Measurements from ENCODE around the gene CIBAR2.
A peak's percentile ranks its signal among the peaks of the same experiment; 100 is the strongest.
"Not testable (repeated sequence)": the region's sequence is repeated elsewhere in the genome, so short reads cannot be mapped to it uniquely, and the experiment has no call there.

The CIBAR2 gene

DNA sequence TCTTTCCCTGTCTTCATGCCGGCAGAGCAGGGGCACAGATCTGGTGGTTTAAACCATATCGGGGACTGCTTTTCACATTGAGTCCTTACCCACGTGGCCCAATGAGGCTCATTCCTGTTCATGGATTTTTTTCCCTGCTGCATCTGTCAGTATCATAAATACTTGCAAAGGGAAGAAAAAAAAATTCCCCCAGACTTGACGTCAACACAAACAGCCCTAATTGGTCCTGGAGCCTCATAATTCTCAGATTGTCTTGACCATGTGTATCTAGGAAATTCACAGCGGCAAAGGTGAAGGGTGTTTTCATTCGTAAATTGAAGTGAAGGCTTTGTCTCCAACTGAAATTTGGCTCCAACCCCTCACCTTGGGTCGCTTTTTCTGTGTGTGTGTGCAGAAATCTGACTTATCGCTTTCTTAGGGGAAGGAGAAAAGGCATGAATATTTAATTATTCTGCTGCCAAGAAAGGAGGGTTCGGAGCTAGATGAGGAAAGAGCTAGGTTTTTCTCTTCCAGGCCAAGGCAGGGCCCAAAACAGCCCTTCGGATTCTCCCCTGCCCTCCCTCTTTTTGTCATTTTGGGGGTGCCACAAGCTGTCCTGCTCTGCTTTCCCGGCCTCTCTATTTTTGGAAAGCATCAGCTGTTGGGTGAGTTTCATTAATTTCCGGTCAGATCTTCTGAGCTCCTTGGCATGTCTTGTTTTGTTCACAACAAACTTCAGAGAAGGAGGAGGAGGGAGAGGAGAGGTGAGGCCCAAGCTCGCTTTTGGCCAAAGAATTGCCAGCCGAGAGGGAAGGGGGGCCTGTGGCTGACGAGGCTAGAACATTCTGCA is 17.8 kb upstream of the CIBAR2 start:
- no peak overlapping the region for H3K27ac Mint-ChIP-seq
- peaks cover 0 to 2% of the 10 kb centered on the region in 2 donors for H3K4me1 Mint-ChIP-seq (ENCODE audit: low read depth in 2 of 2)
- DNase-seq (no peak), ATAC-seq (replicated peaks) (no peak)
- H3K9me3 Mint-ChIP-seq, result no peaks in the 10 kb centered on the region
- no peaks in the 10 kb centered on the region for H3K36me3 Mint-ChIP-seq (ENCODE audit: insufficient read depth)
- no peak overlapping the region for H3K4me3 Mint-ChIP-seq
- H3K27me3 Mint-ChIP-seq, result no peaks in the 10 kb centered on the region

DNA sequence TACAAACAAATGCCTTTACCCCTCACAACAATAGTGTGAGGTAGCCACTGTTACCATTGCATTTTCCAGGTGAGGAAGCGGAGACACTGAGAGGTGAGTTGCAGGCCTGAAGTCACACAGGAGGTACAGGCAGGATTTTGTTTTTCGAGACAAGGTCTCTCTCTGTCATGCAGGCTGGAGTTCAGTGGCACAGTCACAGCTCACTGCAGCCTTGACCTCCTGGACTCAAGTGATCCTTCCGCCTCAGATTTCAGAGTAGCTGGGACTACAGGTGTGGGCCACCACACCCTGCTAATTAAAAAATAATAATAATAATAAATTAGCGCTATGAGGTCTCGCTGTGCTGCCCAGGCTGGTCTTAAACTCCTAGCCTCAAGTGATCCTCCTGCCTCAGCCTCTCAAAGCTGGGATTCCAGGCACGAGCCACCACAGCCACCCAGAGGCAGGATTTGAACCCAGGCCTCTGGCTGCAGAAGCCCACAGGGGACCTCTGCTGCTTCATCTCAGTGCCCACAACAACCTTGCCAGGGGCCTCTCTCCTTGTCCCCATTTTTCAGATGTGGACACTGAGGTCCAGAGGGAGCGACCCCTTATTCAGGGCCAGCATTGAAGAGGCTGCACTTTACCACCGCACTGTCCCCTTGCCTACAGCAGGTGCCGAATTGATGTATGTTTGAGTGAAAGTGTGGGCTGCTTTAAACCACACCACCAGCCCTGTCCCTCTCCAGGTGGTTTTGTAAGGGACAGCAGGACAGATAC is 16.0 kb upstream of the CIBAR2 start:
- Mint-ChIP-seq H3K36me3 (ENCODE audit: insufficient read depth) (no peaks in the 10 kb centered on the region), H3K4me1 (ENCODE audit: low read depth in 2 of 2) (no peaks in the 10 kb centered on the region), H3K27ac (no peak overlapping the region), H3K9me3 (no peaks in the 10 kb centered on the region), H3K27me3 (no peaks in the 10 kb centered on the region), H3K4me3 (no peak overlapping the region)
- DNase-seq, result no peak
- ATAC-seq (replicated peaks), result no peak

DNA sequence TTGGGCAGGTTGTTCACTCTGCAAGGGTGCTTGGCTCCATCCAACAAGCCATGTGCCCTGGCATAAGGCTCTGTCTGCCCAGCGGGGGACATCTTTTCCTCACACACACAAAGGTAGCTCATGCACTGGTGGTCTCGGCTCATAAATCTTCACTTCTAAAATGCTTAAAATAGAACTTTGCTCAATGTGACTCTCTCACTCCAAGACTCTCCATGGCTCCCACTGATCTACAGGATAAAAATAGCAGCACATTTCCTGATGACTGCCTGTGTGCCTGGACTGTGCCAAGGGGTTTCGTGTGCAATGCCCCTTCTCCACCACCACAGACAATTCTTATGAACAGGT is 15.1 kb upstream of the CIBAR2 start:
- no peak for ATAC-seq (replicated peaks)
- no peak for DNase-seq
- no peak overlapping the region for H3K4me3 Mint-ChIP-seq
- H3K27me3 Mint-ChIP-seq, result no peaks in the 10 kb centered on the region
- H3K36me3 Mint-ChIP-seq (ENCODE audit: insufficient read depth), result no peaks in the 10 kb centered on the region
- H3K27ac Mint-ChIP-seq, result no peak overlapping the region
- H3K4me1 Mint-ChIP-seq (ENCODE audit: low read depth in 2 of 2), result no peaks in the 10 kb centered on the region
- no peaks in the 10 kb centered on the region for H3K9me3 Mint-ChIP-seq

DNA sequence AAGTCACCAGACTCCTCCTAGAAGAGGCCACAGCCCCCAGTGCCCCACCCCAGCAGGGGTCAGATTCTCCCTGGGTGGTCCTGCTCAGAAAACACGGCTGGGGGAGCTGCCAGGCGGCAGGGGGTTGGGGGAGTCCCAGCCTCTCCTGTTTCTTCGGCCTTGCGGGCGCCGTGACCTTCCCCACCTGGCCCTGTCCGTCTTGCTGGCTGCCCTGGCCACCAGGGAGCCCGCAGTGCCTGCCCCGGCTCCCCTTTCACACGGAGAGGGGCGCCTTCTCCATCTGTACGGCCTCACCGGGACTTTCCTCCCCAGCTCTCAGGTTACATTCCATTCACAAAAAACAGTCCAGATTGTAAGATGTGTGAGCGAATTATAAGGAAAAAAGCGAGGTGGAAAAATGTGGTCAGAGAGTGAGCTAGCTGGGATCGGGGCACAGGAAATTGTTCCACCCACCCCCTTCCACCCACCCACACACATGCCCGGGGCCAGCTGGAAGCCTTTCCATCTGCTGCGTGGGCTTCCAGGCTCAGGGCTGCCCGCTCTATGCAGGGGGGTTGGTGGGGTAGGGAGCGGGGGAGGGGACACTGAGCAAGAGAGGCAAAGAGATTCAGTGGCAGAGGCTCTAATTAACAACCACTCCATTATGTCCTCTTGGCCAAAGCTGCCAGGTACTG is 14.6 kb upstream of the CIBAR2 start:
- ATAC-seq (replicated peaks) (no peak), DNase-seq (no peak)
- Mint-ChIP-seq H3K27me3 (no peaks in the 10 kb centered on the region), H3K4me3 (no peak overlapping the region), H3K27ac (no peak overlapping the region), H3K4me1 (ENCODE audit: low read depth in 2 of 2) (no peaks in the 10 kb centered on the region), H3K9me3 (no peaks in the 10 kb centered on the region), H3K36me3 (ENCODE audit: insufficient read depth) (no peaks in the 10 kb centered on the region)

DNA sequence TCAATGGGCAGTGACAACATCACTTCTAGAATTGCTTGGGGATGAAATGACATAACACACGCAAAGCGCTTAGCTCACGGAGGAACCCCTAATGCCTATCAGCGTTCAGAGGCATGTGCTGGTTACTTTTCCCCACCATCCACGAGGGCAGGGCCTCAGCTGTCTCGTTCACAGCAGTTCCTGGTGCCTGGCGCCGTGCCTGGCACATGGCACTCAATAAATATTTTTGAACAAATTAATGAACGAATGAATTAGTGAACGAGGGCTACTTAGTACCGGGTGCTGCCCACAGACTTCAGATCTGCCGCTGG is 14.1 kb upstream of the CIBAR2 start:
- ATAC-seq (replicated peaks) (no peak), DNase-seq (no peak)
- Mint-ChIP-seq H3K27me3 (no peaks in the 10 kb centered on the region), H3K36me3 (ENCODE audit: insufficient read depth) (no peaks in the 10 kb centered on the region), H3K27ac (no peak overlapping the region), H3K4me3 (no peak overlapping the region), H3K4me1 (ENCODE audit: low read depth in 2 of 2) (no peaks in the 10 kb centered on the region), H3K9me3 (no peaks in the 10 kb centered on the region)

DNA sequence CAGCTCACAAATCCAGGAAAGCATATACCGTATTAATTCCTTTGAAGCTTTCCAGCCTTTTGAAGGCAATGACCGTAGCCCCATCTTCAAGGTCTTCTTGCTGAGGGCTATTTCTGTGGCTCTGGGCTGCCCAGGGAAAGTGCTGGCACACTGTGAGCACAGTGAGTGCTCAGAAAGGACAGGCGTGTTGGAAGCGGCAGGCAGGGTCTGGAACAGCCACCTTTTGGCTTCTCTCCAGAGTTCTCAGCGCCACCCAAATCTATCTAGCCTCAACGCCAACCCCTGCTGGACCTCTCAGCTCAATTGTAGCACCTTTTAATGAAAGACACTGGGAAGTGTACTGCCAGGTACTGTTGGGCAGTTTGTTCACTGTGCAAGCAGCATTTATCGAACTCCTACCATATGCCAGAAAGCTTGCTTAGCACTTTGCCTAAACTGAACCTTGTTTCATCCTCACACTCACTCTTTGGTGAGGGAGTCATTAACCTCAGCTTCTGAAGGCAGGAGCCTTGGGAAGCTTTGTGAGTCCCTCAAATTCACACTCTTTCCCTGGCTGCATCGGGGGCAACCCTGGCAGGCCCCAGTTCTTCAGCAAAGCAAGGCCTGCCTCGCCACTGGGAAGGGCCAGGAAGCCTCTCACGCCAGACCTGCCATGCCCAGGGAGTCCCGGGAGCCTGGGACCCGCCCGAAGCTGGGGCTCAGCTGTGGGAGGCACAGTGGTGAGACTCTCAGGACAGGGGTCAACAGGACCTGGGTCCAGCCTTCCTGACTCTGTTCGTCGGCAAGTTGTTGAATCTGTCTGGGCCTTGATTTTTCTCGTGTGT is 13.5 kb upstream of the CIBAR2 start:
- Mint-ChIP-seq H3K4me3 (no peak overlapping the region), H3K9me3 (no peaks in the 10 kb centered on the region), H3K36me3 (ENCODE audit: insufficient read depth) (no peaks in the 10 kb centered on the region), H3K27me3 (no peaks in the 10 kb centered on the region), H3K27ac (no peak overlapping the region), H3K4me1 (ENCODE audit: low read depth in 2 of 2) (no peaks in the 10 kb centered on the region)
- no peak for ATAC-seq (replicated peaks)
- no peak for DNase-seq

DNA sequence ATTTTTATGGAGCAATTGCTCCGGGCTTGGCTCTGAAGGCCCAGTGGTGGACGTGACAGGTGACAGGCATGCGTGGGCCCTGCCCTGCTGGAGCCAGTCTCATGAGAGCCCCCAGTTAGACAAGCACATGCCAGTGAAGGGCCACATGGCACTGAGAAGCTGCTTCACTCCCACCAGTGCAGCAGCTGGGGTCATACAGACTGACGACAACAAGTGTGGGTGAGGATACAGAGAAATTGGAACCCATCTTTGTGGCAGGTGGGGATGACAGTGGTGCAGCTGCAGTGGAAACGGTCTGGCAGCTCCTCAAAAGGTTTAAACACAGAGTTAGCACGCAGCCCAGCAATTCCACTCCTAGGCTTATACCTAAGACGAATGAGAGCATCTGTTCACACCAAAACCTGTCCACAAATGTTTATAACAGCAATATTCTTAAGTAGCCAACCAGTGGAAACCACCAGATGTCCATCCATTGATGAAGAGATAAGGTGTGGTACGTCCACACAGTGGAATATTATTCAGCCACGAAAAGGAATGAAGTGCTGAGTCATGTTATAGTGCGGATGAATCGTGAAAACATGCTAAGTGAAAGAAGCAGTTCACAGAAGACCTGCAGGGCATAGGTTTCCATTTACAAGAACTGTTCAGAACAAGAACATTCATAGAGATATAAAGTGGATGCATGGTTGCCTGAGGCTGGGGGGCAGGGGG is 12.5 kb upstream of the CIBAR2 start:
- Mint-ChIP-seq H3K27me3 (no peaks in the 10 kb centered on the region), H3K4me3 (no peak overlapping the region), H3K27ac (no peak overlapping the region), H3K9me3 (no peaks in the 10 kb centered on the region), H3K4me1 (ENCODE audit: low read depth in 2 of 2) (no peaks in the 10 kb centered on the region), H3K36me3 (ENCODE audit: insufficient read depth) (peaks cover 2% of the 10 kb centered on the region)
- ATAC-seq (replicated peaks) (no peak), DNase-seq (no peak)

DNA sequence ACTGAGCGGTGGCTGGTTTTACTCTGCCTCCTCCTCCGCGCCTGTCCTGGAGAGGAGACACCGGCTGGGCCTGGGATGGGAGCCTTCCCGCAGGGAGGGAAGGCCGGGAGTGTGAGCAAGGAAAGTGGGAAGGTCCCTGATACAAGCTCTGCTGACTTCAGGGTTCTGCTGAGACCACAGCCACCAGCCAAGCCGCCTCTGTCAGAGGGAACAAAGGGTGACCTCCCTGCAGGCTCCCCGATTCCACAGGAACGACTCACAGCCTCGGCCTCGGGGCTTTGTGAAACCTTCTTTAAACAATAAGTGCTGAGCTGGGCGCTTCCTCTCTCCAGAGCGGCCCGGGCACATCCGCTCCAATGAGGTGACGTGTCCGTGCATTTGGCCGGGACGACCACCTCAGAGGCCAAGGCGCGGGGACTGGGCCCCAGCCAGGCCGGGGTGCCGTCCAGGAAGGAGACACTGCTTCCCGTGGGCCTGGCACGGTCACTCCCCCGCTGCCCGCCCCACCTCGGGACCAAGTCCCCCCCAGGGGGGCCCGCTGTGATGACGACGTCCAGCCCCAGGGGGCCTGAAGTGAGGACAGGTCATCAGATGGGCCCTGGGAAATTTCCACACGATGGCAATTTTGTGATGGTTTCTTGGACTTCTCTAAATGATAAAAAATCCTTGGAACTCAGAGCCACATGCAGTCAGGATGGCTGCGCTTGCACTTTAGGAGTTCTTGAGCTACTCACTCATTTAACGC is 11.8 kb upstream of the CIBAR2 start:
- Mint-ChIP-seq H3K9me3 (no peaks in the 10 kb centered on the region), H3K4me3 (no peak overlapping the region), H3K4me1 (ENCODE audit: low read depth in 2 of 2) (no peaks in the 10 kb centered on the region), H3K27ac (no peak overlapping the region), H3K27me3 (no peaks in the 10 kb centered on the region), H3K36me3 (ENCODE audit: insufficient read depth) (peaks cover 3% of the 10 kb centered on the region)
- DNase-seq, result no peak
- no peak for ATAC-seq (replicated peaks)

DNA sequence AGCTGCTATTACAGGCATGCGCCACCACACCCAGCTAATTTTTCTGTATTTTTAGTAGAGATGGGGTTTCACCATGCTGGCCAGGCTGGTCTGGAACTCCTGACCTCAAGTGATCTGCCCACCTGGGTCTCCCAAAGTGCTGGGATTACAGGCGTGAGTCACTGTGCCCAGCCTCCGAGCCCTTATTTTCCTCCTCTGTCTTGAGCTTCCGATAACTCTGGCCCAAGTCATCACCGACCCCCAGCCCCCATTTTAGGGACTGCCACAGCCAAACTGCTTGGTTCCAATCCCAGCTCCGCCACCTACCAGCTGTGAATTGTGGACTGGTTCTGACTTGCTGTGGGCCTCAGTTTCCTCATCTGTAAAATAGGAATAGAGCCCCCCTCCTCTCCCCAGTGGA is 11.2 kb upstream of the CIBAR2 start:
- ATAC-seq (replicated peaks); H3K27ac Mint-ChIP-seq; H3K27me3 Mint-ChIP-seq; H3K9me3 Mint-ChIP-seq; H3K4me3 Mint-ChIP-seq; DNase-seq; H3K4me1 Mint-ChIP-seq (ENCODE audit: low read depth in 2 of 2); H3K36me3 Mint-ChIP-seq (ENCODE audit: insufficient read depth): not testable (repeated sequence)

DNA sequence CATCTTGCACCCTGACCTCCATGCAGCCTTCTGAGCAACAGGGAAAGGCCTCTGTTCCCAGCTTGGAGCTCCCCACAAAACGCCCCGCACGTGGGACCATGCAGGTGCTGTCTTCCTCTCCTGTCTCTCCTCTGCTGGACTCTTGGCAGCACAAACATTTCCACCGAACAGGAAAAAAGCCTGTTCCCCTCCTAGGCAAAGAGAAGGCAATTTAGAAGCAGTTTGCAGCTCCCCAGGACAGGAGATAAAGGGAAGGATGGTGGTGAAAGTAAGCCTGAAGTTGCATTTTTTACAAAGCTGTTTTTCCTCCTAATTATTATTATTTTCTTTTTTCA is 7.7 kb upstream of the CIBAR2 start:
- no peak for DNase-seq
- H3K4me3 Mint-ChIP-seq, result no peak overlapping the region
- no peak overlapping the region for H3K27ac Mint-ChIP-seq
- H3K27me3 Mint-ChIP-seq, result no peaks in the 10 kb centered on the region
- peaks cover under 1 to 8% of the 10 kb centered on the region in 2 donors for H3K4me1 Mint-ChIP-seq (ENCODE audit: low read depth in 2 of 2)
- no peak for ATAC-seq (replicated peaks)
- no peaks in the 10 kb centered on the region for H3K9me3 Mint-ChIP-seq
- H3K36me3 Mint-ChIP-seq (ENCODE audit: insufficient read depth), result peaks cover 3% of the 10 kb centered on the region

DNA sequence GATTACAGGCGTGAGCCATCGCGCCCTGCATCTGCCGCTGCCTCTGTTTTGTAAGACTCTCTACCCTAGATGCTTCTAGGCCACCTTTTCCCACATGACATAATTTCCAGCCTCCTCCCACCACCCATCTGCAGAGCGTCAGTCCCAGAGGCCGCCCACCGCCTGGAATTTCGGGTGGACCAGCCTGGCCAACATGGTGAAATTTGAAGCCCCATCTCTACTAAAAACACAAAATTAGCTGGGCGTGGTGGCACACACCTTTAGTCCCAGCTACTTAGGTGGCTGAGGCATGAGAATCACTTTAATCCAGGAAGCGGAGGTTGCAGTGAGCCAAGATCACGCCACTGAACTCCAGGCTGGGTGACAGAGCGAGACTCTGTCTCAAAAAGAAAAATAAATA is 5.1 kb upstream of the CIBAR2 start:
- ATAC-seq (replicated peaks), result no peak
- H3K4me1 Mint-ChIP-seq (ENCODE audit: low read depth in 2 of 2), result peaks cover 6 to 12% of the 10 kb centered on the region in 2 donors
- H3K9me3 Mint-ChIP-seq, result no peaks in the 10 kb centered on the region
- peaks cover 7% of the 10 kb centered on the region for H3K36me3 Mint-ChIP-seq (ENCODE audit: insufficient read depth)
- no peaks in the 10 kb centered on the region for H3K27me3 Mint-ChIP-seq
- no peak overlapping the region for H3K27ac Mint-ChIP-seq
- H3K4me3 Mint-ChIP-seq, result no peak overlapping the region
- no peak for DNase-seq

DNA sequence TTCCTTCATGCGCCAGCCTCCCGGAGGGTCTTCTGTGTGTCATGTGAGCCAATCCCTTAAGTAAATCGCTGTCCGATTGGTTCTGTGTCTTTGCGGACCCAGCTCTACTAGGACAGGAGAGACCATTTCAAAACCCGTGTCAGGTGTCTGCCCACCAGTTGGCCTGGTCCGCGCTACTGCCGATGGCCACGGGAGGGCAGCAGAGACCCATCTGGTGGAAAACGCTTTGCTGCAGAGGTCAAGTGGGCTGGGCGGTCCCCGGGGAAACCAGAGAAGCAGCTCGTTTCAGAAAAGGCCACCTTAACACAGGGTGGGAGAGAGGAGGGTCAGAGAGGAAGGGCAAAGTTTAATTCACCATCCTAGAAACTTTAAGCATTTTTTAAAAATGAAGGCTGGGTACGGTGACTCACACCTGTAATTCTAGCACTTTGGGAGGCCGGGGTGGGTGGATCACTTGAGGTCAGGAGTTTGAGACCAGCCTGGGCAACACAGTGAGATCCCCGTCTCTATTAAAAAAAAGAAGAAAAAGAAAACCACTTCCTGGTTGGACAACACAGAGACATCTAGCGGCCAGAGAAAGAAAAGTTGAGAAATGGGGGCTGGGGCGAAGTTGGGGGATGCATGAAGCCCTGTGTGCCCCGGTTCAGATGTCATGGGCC is 2.8 kb upstream of the CIBAR2 start:
- no peaks in the 10 kb centered on the region for H3K27me3 Mint-ChIP-seq
- peak; percentile 75 to 80 (median 79) for DNase-seq
- H3K4me1 Mint-ChIP-seq (ENCODE audit: low read depth in 2 of 2), result peaks cover 6 to 12% of the 10 kb centered on the region in 2 donors
- no peaks in the 10 kb centered on the region for H3K9me3 Mint-ChIP-seq
- peaks cover 7% of the 10 kb centered on the region for H3K36me3 Mint-ChIP-seq (ENCODE audit: insufficient read depth)
- ATAC-seq (replicated peaks), result peak; percentile 94
- H3K27ac Mint-ChIP-seq, result peak overlapping the region; percentile 59 to 74
- peak overlapping the region; percentile 55 to 72 for H3K4me3 Mint-ChIP-seq
